ENCODE data around the gene C2CD4C. TPM values are rescaled to one million over a fixed set of nuclear protein-coding genes. Genes with fewer than 3 reads are reported as not detected.

Gene C2CD4C
- polyA plus RNA-seq, 1 donor (not counting 4 experiments of a cell fraction or from before 2014, with no cell fraction given), result 1.6 TPM

DNA sequence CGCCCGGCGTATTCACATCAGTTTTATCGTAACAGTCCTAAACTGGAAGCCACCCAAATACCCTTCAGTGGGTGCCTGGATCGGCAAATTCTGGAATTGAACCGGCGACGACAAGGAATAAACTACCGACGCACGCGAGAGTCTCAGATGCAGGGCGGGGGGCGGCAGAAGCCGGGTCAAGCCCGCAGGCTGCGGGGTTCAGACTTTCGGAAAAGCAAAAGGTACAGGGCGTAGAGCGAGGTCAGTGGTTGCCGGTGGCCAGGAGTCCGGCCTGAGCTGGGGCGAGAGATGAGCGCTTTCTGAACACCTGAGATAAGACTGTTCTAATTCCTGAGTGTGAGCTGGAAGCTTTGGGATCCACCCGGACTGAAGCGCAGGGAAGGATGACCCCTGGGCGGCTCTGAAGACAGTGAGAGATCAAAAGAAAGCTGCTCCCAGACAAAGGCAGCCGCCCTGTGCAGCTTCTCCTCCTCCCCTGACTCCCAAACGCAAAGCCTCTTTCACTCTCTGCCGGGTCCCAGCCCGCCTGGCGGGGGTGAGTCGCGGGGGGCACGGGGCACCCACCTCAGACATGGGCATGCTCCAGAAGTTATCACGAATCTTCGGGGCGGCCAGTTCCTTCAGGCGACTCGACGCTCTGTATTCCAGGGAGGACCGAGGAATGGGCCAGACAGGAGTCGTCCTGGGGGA, 38.2 kb downstream of the C2CD4C start:
- peaks cover 30% of the 10 kb centered on the region for H3K27me3 ChIP-seq (ENCODE audit: control insufficient read depth, extremely low read depth, insufficient read depth, low read length)
- TF ChIP-seq, protein P1, sequence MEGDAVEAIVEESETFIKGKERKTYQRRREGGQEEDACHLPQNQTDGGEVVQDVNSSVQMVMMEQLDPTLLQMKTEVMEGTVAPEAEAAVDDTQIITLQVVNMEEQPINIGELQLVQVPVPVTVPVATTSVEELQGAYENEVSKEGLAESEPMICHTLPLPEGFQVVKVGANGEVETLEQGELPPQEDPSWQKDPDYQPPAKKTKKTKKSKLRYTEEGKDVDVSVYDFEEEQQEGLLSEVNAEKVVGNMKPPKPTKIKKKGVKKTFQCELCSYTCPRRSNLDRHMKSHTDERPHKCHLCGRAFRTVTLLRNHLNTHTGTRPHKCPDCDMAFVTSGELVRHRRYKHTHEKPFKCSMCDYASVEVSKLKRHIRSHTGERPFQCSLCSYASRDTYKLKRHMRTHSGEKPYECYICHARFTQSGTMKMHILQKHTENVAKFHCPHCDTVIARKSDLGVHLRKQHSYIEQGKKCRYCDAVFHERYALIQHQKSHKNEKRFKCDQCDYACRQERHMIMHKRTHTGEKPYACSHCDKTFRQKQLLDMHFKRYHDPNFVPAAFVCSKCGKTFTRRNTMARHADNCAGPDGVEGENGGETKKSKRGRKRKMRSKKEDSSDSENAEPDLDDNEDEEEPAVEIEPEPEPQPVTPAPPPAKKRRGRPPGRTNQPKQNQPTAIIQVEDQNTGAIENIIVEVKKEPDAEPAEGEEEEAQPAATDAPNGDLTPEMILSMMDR (optimal IDR thresholded peaks at IDR 0.05 in 1 of 3, IDR thresholded peaks at IDR 0.05 in 1 of 3, conservative IDR thresholded peaks at IDR 0.05 in 1 of 3; ENCODE audit: extremely low read depth in 1 of 3, insufficient read depth in 2 of 3, low read length in 3 of 3), result no peak
- TF ChIP-seq EZH2 (IDR thresholded peaks at IDR 0.05; ENCODE audit: low read length), result no peak
- no peaks in the 10 kb centered on the region for H3K9me3 ChIP-seq (ENCODE audit: control insufficient read depth, low read depth, low read length)
- no peak overlapping the region for H3K27ac ChIP-seq (ENCODE audit: control insufficient read depth, insufficient read depth, low read length)
- no peak overlapping the region for H2AFZ ChIP-seq (ENCODE audit: control insufficient read depth, low read length)
- H4K20me1 ChIP-seq (ENCODE audit: control insufficient read depth, extremely low read depth, insufficient read depth, low read length), result no peaks in the 10 kb centered on the region
- FAIRE-seq, result no peak
- H3K4me3 ChIP-seq (ENCODE audit: control insufficient read depth in 2 of 3, extremely low read depth in 1 of 3, insufficient read depth in 2 of 3, low read depth in 1 of 3, low read length in 3 of 3), result no peak overlapping the region
- H3K4me2 ChIP-seq (ENCODE audit: control insufficient read depth, extremely low read depth, insufficient read depth, low read depth, low read length), result no peak overlapping the region
- no peak overlapping the region for H3K9ac ChIP-seq (ENCODE audit: control insufficient read depth, extremely low read depth, insufficient read depth, low read length)
- dilution Hi-C loops (cut with MboI; ENCODE audit: extremely low pct_ligation_motif_present, low sequenced_read_pairs), result no loop called here
- no peaks in the 10 kb centered on the region for H3K9me1 ChIP-seq (ENCODE audit: control insufficient read depth, extremely low read depth, insufficient read depth, low read length)
- no peaks in the 10 kb centered on the region for H3K36me3 ChIP-seq (ENCODE audit: control insufficient read depth in 2 of 2, extremely low read depth in 1 of 2, insufficient read depth in 2 of 2, low read length in 2 of 2)
- peaks cover 17% of the 10 kb centered on the region for H3K4me1 ChIP-seq (ENCODE audit: control insufficient read depth, extremely low read depth, insufficient read depth, low read length)
- no peaks in the 10 kb centered on the region for H3K79me2 ChIP-seq (ENCODE audit: control insufficient read depth, insufficient read depth, low read length)
- no peak for DNase-seq (ENCODE audit: low read depth, low spot score)

DNA sequence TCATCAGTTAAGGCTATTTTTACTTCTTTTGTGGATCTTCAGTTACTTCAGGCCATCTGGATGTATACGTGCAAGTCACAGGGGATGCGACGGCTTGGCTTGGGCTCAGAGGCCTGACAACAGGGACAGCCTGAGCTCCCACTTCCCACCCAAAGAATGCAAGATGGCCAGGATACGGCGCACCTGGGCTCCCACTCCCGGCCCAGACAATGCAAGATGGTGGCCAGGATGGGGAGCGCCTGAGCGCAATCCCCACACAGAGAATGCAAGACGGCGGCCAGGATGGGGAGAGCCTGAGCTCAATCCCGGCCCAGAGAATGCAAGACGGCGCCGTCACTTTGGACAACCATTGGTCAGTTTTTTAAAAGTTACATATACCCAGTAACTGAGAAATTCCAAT, 39.1 kb downstream of the C2CD4C start:
- no peak overlapping the region for H3K4me2 ChIP-seq (ENCODE audit: control insufficient read depth, extremely low read depth, insufficient read depth, low read depth, low read length)
- H3K4me1 ChIP-seq (ENCODE audit: control insufficient read depth, extremely low read depth, insufficient read depth, low read length), result peaks cover 13% of the 10 kb centered on the region
- no peak overlapping the region for H3K27ac ChIP-seq (ENCODE audit: control insufficient read depth, insufficient read depth, low read length)
- H3K9me1 ChIP-seq (ENCODE audit: control insufficient read depth, extremely low read depth, insufficient read depth, low read length), result no peaks in the 10 kb centered on the region
- H4K20me1 ChIP-seq (ENCODE audit: control insufficient read depth, extremely low read depth, insufficient read depth, low read length), result no peaks in the 10 kb centered on the region
- no peak for FAIRE-seq
- no peaks in the 10 kb centered on the region for H3K79me2 ChIP-seq (ENCODE audit: control insufficient read depth, insufficient read depth, low read length)
- H3K27me3 ChIP-seq (ENCODE audit: control insufficient read depth, extremely low read depth, insufficient read depth, low read length), result peaks cover 21% of the 10 kb centered on the region
- H3K9me3 ChIP-seq (ENCODE audit: control insufficient read depth, low read depth, low read length), result no peaks in the 10 kb centered on the region
- TF ChIP-seq EZH2 (IDR thresholded peaks at IDR 0.05; ENCODE audit: low read length), result no peak
- TF ChIP-seq, protein P1 (optimal IDR thresholded peaks at IDR 0.05 in 1 of 3, IDR thresholded peaks at IDR 0.05 in 1 of 3, conservative IDR thresholded peaks at IDR 0.05 in 1 of 3; ENCODE audit: extremely low read depth in 1 of 3, insufficient read depth in 2 of 3, low read length in 3 of 3), result no peak
- H3K9ac ChIP-seq (ENCODE audit: control insufficient read depth, extremely low read depth, insufficient read depth, low read length), result no peak overlapping the region
- H3K36me3 ChIP-seq (ENCODE audit: control insufficient read depth in 2 of 2, extremely low read depth in 1 of 2, insufficient read depth in 2 of 2, low read length in 2 of 2), result no peaks in the 10 kb centered on the region
- no peak for DNase-seq (ENCODE audit: low read depth, low spot score)
- H3K4me3 ChIP-seq (ENCODE audit: control insufficient read depth in 2 of 3, extremely low read depth in 1 of 3, insufficient read depth in 2 of 3, low read depth in 1 of 3, low read length in 3 of 3), result no peak overlapping the region
- H2AFZ ChIP-seq (ENCODE audit: control insufficient read depth, low read length), result no peak overlapping the region
- dilution Hi-C loops (cut with MboI; ENCODE audit: extremely low pct_ligation_motif_present, low sequenced_read_pairs), result no loop called here

Data from keratinocyte (primary cell).